ENCODE measurements around the gene CTXN2. TPM values are rescaled to one million over a fixed set of nuclear protein-coding genes. Genes with fewer than 3 reads are reported as not detected.
A peak's percentile ranks its signal among the peaks of the same experiment; 100 is the strongest.

The CTXN2 gene
- total RNA-seq (2014; rRNA removed; shearing (Covaris generic)) (not detected in 2 replicates), polyA plus RNA-seq (2016; fragmentation: Nextera tagmentation; extraction: Ambion mirVana) (not detected in 2 replicates)

DNA sequence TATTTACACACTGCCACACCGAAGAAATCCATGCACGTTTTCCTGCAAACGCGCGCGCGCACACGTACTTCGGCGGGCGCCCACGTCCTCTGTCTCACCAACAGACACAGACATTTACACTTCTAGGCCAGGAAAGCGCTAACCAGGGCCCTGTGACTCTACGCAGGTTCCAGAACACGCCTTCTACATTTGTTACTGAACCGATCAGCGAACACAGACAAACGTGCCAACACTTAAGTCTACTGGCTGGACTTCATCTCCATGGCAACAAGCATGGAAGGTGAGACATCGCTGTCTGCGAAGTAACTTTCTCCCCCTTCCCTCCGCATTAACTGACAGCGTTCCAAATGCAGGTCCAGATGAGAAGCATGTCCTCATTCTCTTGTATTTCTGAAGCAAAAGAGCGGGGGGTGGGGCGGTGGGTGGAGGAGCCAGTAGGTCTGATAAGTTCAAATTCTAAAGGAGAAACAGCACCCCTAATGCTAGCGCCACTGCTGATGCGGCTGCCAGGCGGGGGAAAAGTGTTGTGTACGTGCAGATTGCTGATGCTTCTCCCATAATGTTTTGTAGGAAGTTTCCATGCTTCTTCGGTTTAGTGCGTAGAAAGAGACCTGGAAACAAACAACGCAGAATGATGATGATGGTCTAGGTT is at the start of gene CTXN2:
TSS of gene CTXN2 (plus strand) at position 92 of the 652 bp plus-strand sequence. CDS start 9,636 bp downstream, outside the sequence.
- no peak for TF ChIP-seq EZH2 (IDR thresholded peaks at IDR 0.05; ENCODE audit: insufficient read depth, poor library complexity, severe bottlenecking)
- no peak for TF ChIP-seq EZH2phosphoT487 (IDR thresholded peaks at IDR 0.05; ENCODE audit: insufficient read depth, low read depth)
- no peaks in the 10 kb centered on the region for H3K9me3 ChIP-seq (ENCODE audit: low read depth)
- no peaks in the 10 kb centered on the region for H3K27me3 ChIP-seq (replicated peaks; ENCODE audit: insufficient read depth)
- DNase-seq, result no peak
- H3K9ac ChIP-seq, result no peak within 1 kb of the TSS
- H3K4me3 ChIP-seq, result no peak within 1 kb of the TSS
- no peak within 1 kb of the TSS for H3K27ac ChIP-seq
- H3F3A ChIP-seq (ENCODE audit: insufficient read depth), result no peaks in the 10 kb centered on the region
- H3K4me1 ChIP-seq (ENCODE audit: insufficient read depth), result no peaks in the 10 kb centered on the region
- H3K36me3 ChIP-seq (ENCODE audit: low read depth), result no peaks in the 10 kb centered on the region
- in situ Hi-C loops (cut with MboI), result no loop called here
- 11 to 12% methylated on average over 31 of the region's 31 CpGs for WGBS, 2 experiments (ENCODE audit: low coverage in 1 of 2, low lambda C conversion rate in 2 of 2, missing lambda C conversion rate in 2 of 2)
- no peaks in the 10 kb centered on the region for H4K20me1 ChIP-seq (ENCODE audit: insufficient read depth)
- no peaks in the 10 kb centered on the region for H3K79me2 ChIP-seq (ENCODE audit: insufficient read depth)
- no peak within 1 kb of the TSS for H2AFZ ChIP-seq
- no peaks in the 10 kb centered on the region; the same call in 1 of the 2 replicates for H3K9me2 ChIP-seq (ENCODE audit: insufficient read depth)
- no peak within 1 kb of the TSS for H3K4me2 ChIP-seq (ENCODE audit: unreplicated experiment)

DNA sequence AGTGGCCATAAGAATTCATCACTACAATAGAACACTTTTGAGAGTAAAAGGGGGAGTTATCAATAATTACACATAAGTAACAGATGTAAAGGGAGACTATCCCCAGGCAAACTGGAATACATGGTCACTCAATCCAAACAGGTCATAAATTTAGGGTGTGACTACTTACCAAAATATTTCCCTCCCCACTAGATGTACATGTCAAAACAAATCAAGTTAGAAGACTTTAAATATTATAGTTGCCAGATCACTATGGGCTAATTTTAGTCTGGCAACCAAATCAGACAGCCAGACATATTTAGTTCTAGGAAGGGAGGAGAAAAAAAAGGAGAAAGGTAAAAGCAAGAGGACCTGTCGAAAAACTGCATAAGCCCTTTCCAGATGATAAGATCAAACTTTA is 47.6 kb upstream of the CTXN2 start:
- in situ Hi-C loops (cut with MboI), result no loop called here
- Histone ChIP-seq H4K20me1 (ENCODE audit: insufficient read depth) (no peaks in the 10 kb centered on the region), H3K4me3 (no peak overlapping the region), H3K9ac (no peak overlapping the region), H3K4me2 (ENCODE audit: unreplicated experiment) (no peak overlapping the region), H3F3A (ENCODE audit: insufficient read depth) (no peaks in the 10 kb centered on the region), H3K27ac (no peak overlapping the region), H3K27me3 (replicated peaks; ENCODE audit: insufficient read depth) (no peaks in the 10 kb centered on the region), H3K79me2 (ENCODE audit: insufficient read depth) (no peaks in the 10 kb centered on the region), H2AFZ (no peak overlapping the region), H3K36me3 (ENCODE audit: low read depth) (no peaks in the 10 kb centered on the region), H3K9me3 (ENCODE audit: low read depth) (no peaks in the 10 kb centered on the region), H3K9me2 (ENCODE audit: insufficient read depth) (no peaks in the 10 kb centered on the region), H3K4me1 (ENCODE audit: insufficient read depth) (peaks cover 18% of the 10 kb centered on the region; the same call in 1 of the 2 replicates)
- WGBS, 2 experiments (ENCODE audit: low coverage in 1 of 2, low lambda C conversion rate in 2 of 2, missing lambda C conversion rate in 2 of 2), result 89 to 95% methylated on average over 1 of the region's 1 CpG
- TF ChIP-seq EZH2phosphoT487 (IDR thresholded peaks at IDR 0.05; ENCODE audit: insufficient read depth, low read depth) (no peak), EZH2 (IDR thresholded peaks at IDR 0.05; ENCODE audit: insufficient read depth, poor library complexity, severe bottlenecking) (no peak)
- no peak for DNase-seq

DNA sequence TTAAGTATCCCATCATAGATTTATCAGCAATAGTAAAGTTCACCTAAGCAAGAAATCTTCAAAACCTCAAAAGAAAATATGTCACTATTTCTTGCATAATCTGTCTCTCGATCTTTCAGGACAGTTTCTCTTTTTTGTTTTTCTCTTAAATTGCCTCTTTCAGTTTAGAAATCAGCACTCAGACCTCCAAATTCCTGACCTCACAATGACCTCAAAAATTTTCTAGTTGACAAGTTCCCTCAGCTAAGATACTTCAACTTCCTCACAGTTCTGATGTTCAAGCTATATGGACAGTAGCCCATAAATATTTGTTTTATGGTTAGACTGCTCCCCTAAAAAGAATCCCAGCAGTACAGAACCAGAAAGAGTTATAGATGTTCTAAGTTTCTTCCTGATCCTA is 46.6 kb upstream of the CTXN2 start:
- Histone ChIP-seq H3K9me3 (ENCODE audit: low read depth) (no peaks in the 10 kb centered on the region), H3F3A (ENCODE audit: insufficient read depth) (no peaks in the 10 kb centered on the region), H4K20me1 (ENCODE audit: insufficient read depth) (no peaks in the 10 kb centered on the region), H3K27me3 (replicated peaks; ENCODE audit: insufficient read depth) (no peaks in the 10 kb centered on the region), H3K4me1 (ENCODE audit: insufficient read depth) (peaks cover 18% of the 10 kb centered on the region; the same call in 1 of the 2 replicates), H3K36me3 (ENCODE audit: low read depth) (no peaks in the 10 kb centered on the region), H2AFZ (peak overlapping the region; percentile 53; the same call in 1 of the 2 replicates), H3K9ac (no peak overlapping the region), H3K4me2 (ENCODE audit: unreplicated experiment) (peak overlapping the region; percentile 13), H3K79me2 (ENCODE audit: insufficient read depth) (no peaks in the 10 kb centered on the region), H3K9me2 (ENCODE audit: insufficient read depth) (no peaks in the 10 kb centered on the region), H3K4me3 (no peak overlapping the region), H3K27ac (no peak overlapping the region)
- no peak for TF ChIP-seq EZH2phosphoT487 (IDR thresholded peaks at IDR 0.05; ENCODE audit: insufficient read depth, low read depth)
- no peak for TF ChIP-seq EZH2 (IDR thresholded peaks at IDR 0.05; ENCODE audit: insufficient read depth, poor library complexity, severe bottlenecking)
- whole genome bisulfite sequencing, 2 experiments (ENCODE audit: low coverage in 1 of 2, low lambda C conversion rate in 2 of 2, missing lambda C conversion rate in 2 of 2), result 0 to 5% methylated on average over 1 of the region's 1 CpG
- no peak for DNase-seq
- in situ Hi-C loops (cut with MboI), result no loop called here

GRCh38 chr15:48145923-48146322 is 45.5 kb upstream of the CTXN2 start:
- no peak overlapping the region for H2AFZ ChIP-seq
- peaks cover 18% of the 10 kb centered on the region; the same call in 1 of the 2 replicates for H3K4me1 ChIP-seq (ENCODE audit: insufficient read depth)
- H3K79me2 ChIP-seq (ENCODE audit: insufficient read depth), result no peaks in the 10 kb centered on the region
- no peak overlapping the region for H3K27ac ChIP-seq
- no peak for TF ChIP-seq EZH2phosphoT487 (IDR thresholded peaks at IDR 0.05; ENCODE audit: insufficient read depth, low read depth)
- no peak for TF ChIP-seq EZH2 (IDR thresholded peaks at IDR 0.05; ENCODE audit: insufficient read depth, poor library complexity, severe bottlenecking)
- no peak overlapping the region for H3K4me3 ChIP-seq
- no peaks in the 10 kb centered on the region for H3K9me2 ChIP-seq (ENCODE audit: insufficient read depth)
- H3K36me3 ChIP-seq (ENCODE audit: low read depth), result no peaks in the 10 kb centered on the region
- in situ Hi-C loops (cut with MboI), result no loop called here
- DNase-seq, result no peak
- H3K27me3 ChIP-seq (replicated peaks; ENCODE audit: insufficient read depth), result no peaks in the 10 kb centered on the region
- H3K9me3 ChIP-seq (ENCODE audit: low read depth), result no peaks in the 10 kb centered on the region
- H3K9ac ChIP-seq, result no peak overlapping the region
- H4K20me1 ChIP-seq (ENCODE audit: insufficient read depth), result no peaks in the 10 kb centered on the region
- H3K4me2 ChIP-seq (ENCODE audit: unreplicated experiment), result no peak overlapping the region
- no peaks in the 10 kb centered on the region for H3F3A ChIP-seq (ENCODE audit: insufficient read depth)
